Left ventricle myocardium superior (tissue), 1 donor: Measurements from ENCODE around the gene KRT1. TPM values are rescaled to one million over a fixed set of nuclear protein-coding genes. Genes with fewer than 3 reads are reported as not detected.
"Not testable (repeated sequence)": the region's sequence is repeated elsewhere in the genome, so short reads cannot be mapped to it uniquely, and the experiment has no call there.

ENCODE experiments used
- ATAC-seq: fragments of 200-7000 bp; cut with Tn5 transposase; one replicate; pipeline ENCODE4 v1.9.1; 2020; ENCODE audit warnings: mild to moderate bottlenecking, moderate library complexity
- DNase-seq: peaks from one replicate; pipeline ENCODE4 v3.0.0-alpha.2; 2020
- intact Hi-C: fragments of 100-400 bp; cut with micrococcal nuclease; formaldehyde crosslinking; loops from one replicate; pipeline ENCODE4 v1.11.0; 2022
- total RNA-seq: library from RNA; stranded (reverse); fragmentation: NEBNext Ultra II Directional; extraction: Animal tissue kit (Norgen Biotek cat#: 25700); gene quantifications from one replicate; pipeline ENCODE4 v1.2.1, GENCODE V29; 2021
- donor health status: DM: no; HTN: yes; CAD: no; lungs with severe emphysema.

The KRT1 gene
- total RNA-seq, 1 donor from 2014 or later, result 0.15 TPM

- no peak for ATAC-seq
Observed at GRCh38 chr12:52685406-52685890, 5.2 kb upstream of the KRT1 start.

GRCh38 chr12:52684431-52684830 is 4.2 kb upstream of the KRT1 start:
- DNase-seq (no peak), ATAC-seq (no peak)
- intact Hi-C loops, result no loop called here

More at GRCh38 chr12:52685406-52685890, 5.2 kb upstream of the KRT1 start:
- intact Hi-C loops, result no loop called here
- DNase-seq, result no peak

GRCh38 chr12:52683575-52684300 is 3.5 kb upstream of the KRT1 start:
- no peak for ATAC-seq
- intact Hi-C loops, result no loop called here
- no peak for DNase-seq

GRCh38 chr12:52682938-52683574 is 2.8 kb upstream of the KRT1 start:
- DNase-seq, result no peak
- ATAC-seq, result no peak
- intact Hi-C loops, result no loop called here

- intact Hi-C loops, result no loop called here
- no peak for ATAC-seq
Observed at GRCh38 chr12:52682381-52682660, 2.1 kb upstream of the KRT1 start.

GRCh38 chr12:52681526-52682380 is 1.5 kb upstream of the KRT1 start:
- no peak for DNase-seq
- ATAC-seq, result no peak
- intact Hi-C loops, result no loop called here

More at GRCh38 chr12:52682381-52682660, 2.1 kb upstream of the KRT1 start:
- DNase-seq, result no peak

GRCh38 chr12:52679875-52680274 is 332 bp downstream of the KRT1 start:
- intact Hi-C loops, result no loop called here
- DNase-seq (no peak), ATAC-seq (no peak)

- intact Hi-C loops, result no loop called here
- ATAC-seq (no peak), DNase-seq (no peak)
Observed at GRCh38 chr12:52677671-52678070, 2.5 kb downstream of the KRT1 start.

GRCh38 chr12:52677126-52677525 is 3.1 kb downstream of the KRT1 start:
- intact Hi-C loops, result no loop called here
- no peak for ATAC-seq
- no peak for DNase-seq

GRCh38 chr12:52676163-52676562 is 4.0 kb downstream of the KRT1 start:
- ATAC-seq (no peak), DNase-seq (no peak)
- intact Hi-C loops, result no loop called here

- intact Hi-C loops, result no loop called here
- ATAC-seq (no peak), DNase-seq (no peak)
Observed at GRCh38 chr12:52675301-52675701, 4.9 kb downstream of the KRT1 start.

- intact Hi-C loops, result no loop called here
- no peak for ATAC-seq
Observed at GRCh38 chr12:52674433-52674775, 5.8 kb downstream of the KRT1 start.

GRCh38 chr12:52673713-52674432 is 6.3 kb downstream of the KRT1 start:
- no peak for DNase-seq
- no peak for ATAC-seq
- intact Hi-C loops, result no loop called here

More at GRCh38 chr12:52674433-52674775, 5.8 kb downstream of the KRT1 start:
- DNase-seq, result no peak

GRCh38 chr12:52673217-52673616 is 7.0 kb downstream of the KRT1 start:
- intact Hi-C loops, result no loop called here
- DNase-seq (no peak), ATAC-seq (no peak)

GRCh38 chr12:52672321-52672933 is 7.8 kb downstream of the KRT1 start:
- ATAC-seq, result no peak
- intact Hi-C loops, result no loop called here

GRCh38 chr12:52670961-52671360 is 9.2 kb downstream of the KRT1 start:
- ATAC-seq (no peak), DNase-seq (no peak)
- intact Hi-C loops, result no loop called here

More at GRCh38 chr12:52672321-52672933, 7.8 kb downstream of the KRT1 start:
- DNase-seq, result no peak

GRCh38 chr12:52670506-52670905 is 9.7 kb downstream of the KRT1 start:
- DNase-seq (no peak), ATAC-seq (no peak)
- intact Hi-C loops, result no loop called here

GRCh38 chr12:52669941-52670340 is 10.3 kb downstream of the KRT1 start:
- intact Hi-C loops, DNase-seq, ATAC-seq: not testable (repeated sequence)

- intact Hi-C loops, result no loop called here
- ATAC-seq (no peak), DNase-seq (no peak)
Observed at GRCh38 chr12:52669426-52669825, 10.8 kb downstream of the KRT1 start.
